Activated CD8-positive, alpha-beta memory T cell treated with anti-CD3 and anti-CD28 coated beads, Interleukin-2, amount 50 U/mL, for 48 hours (primary cell): Measurements from ENCODE around the gene CORO1A.
"Not testable (repeated sequence)": the region's sequence is repeated elsewhere in the genome, so short reads cannot be mapped to it uniquely, and the experiment has no call there.

ENCODE experiments used
- DNase-seq: peaks from one replicate; pipeline ENCODE4 v3.0.0-alpha.2; 2020

Gene CORO1A

DNA sequence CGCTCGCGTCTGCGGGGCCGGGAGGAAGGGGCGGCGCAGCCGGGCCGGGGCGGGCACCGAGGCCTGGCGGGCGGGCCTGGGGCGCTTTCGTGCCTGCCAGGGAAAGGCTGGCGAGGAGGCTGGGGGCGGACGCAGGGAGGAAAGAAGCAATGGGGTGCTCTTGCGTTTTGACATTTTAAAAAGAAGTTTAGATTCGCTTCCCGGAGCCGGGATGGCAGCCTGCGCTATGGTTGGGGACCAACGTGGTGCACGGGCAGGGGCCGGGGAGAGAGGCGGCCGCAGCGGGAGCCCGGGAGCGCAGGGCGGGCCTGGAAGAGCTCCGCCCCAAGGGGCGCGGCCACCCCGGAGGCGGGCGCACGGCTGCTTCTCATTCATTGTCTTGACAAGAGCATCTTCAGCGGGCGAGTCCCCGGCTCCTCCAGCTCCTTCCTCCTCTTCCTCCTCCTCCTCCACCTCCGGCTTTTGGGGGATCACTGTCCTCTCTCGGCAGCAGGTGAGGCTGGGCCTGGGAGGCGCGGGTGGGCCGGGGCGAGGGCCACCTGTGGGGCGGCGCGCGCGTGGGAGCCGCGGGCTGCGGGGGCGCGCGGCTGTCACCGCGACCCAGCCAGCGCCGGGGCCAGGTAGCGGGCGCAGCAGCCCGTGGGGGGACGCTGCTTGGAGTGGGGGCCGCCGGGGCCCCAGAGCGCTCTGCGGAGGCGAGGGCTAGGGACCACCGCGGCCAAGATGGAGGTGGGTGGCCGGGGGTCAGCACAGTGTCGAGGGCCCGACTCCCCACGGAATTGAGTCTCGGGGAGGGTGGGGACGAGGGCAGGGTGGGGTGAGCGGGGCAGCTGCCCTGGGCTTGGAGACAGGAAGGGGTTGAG lies at the start of gene CORO1A:
Gene CORO1A (plus strand): TSS at position 370 of the 863 bp plus-strand sequence. CDS start 1,608 bp downstream, outside the sequence.
- peak; percentile 94 for DNase-seq

DNA sequence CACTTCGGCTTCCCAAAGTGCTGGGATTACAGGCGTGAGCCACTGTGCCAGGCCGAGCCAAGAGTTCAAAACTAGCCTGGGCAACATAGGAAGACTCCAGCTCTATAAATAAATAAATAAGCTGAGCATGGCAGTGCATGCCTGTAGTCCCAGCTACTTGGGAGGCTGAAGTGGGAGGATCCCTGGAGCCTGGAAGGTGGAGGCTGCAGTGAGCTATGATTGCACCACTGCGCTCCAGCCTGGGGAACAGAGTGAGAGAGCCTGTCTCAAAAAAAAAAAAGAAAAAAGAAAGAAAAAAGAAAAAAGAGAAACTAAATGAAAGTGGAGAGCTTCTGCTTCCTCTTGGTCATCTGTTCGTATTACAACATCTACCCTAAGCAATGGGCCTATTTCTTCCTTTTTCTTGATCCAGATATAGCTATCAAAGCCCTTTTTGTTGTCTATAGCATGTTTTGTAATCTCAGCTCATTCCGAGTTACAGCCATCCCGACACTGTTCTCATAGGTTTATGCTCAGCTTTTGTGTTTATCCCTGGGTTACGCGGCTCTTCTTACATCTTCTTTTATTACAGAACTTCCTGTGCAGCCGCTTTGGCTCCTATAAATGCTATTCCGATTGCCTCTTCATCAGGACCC lies 46.3 kb upstream of the CORO1A start:
- DNase-seq = no peak

DNA sequence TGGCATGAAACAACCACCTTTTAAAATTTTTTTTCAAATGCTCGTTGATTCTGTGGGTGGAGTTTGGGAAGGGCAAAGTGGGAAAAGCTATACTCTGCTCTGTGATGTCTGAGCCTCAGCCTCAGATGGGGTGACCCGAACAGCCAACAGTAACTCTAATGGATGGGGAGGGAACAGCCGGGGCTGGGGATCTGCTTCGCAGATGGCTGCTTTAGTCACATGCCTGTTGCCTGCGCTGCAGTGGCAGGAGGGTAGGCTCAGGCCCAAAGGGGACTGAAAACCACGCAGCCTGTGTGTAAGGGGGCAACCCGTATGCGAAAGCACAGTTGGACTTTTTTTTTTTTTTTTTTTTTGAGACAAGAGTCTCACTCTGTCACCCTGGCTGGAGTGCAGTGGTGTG lies 45.5 kb upstream of the CORO1A start:
- DNase-seq = no peak

DNA sequence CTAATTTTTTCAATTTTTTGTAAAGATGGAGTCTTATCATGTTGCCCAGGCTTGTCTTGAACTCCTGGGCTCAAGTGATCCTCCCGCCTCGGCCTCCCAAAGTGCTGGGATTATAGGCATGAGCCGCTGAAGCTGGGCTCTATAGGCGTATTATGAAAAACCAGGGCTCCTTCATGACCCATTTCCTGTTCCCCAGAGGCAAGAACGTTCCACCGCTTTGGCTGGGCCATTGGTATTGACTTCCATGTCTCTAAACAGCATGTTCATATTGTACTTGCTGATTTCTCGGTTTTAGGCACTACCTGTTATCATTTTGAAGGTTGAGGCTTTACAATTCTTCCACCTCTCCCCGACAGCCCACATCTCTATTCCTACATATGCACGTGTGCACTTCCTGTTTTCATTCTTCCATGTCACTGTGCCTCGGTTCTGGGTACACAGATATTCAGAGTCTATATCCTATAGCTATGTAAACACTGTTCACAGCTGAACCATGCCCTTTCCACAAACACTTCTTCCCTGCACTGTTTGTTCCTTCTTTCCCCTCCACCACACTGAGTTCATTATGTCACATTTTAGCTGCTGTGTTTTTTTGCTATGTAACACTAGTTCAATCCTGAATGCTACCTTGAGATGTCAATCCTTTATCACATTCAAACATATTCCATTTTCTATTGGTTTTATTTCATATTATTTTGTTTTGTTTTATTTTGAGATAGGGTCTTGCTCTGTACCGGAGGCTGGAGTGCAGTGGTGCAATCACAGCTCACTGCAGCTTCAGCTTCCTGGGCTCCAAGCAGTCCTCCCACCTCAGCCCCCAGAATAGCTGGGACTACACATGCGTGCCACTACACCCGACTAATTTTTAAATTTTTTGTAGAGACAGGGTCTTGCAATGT lies 43.6 kb upstream of the CORO1A start:
- no peak for DNase-seq

DNA sequence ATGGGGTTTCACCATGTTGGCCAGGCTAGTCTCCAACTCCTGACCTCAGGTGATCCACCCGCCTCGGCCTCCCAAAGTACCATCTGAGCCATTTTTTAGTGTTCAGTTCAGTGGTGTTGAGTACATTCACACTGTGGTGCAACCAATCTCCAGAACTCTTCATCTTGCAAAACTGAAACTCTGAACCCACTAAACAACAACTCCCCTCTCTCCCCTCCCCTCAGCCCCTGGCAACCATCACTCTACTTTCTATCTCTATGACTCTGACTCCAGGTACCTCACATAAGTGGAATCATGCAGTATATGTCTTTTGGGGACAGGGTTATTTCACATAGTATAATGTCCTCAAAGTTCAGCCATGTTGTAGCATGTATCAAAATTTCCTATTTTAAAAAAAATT lies 41.7 kb upstream of the CORO1A start:
- no peak for DNase-seq

DNA sequence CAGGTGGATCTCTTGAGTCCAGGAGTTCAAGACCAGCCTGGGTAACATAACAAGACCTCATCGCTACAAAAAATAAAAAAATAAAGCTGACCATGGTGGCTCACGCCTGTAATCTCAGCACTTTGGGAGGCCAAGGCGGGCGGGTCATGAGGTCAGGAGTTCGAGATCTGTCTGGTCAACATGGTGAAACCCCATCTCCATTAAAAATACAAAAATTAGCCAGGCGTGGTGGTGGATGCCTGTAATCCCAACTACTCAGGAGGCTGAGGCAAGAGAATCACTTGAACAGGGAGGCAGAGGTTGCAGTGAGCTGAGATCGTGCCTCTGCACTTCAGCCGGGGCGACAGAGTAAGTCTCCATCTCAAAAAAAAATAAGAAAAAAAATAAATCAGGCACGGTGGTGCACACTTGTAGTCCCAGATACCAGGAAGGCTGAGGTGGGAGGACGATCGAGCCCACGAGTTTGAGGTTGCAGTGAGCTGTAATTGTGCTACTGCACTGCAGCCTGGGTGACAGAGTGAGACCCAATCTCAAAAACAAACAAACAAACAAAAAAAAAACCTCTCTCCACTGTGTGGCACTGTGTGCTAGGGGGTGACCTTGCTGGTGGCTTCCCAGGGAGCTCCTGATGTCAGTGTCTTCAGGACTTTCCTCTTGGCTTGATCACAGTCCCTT lies 40.6 kb upstream of the CORO1A start:
- no peak for DNase-seq

DNA sequence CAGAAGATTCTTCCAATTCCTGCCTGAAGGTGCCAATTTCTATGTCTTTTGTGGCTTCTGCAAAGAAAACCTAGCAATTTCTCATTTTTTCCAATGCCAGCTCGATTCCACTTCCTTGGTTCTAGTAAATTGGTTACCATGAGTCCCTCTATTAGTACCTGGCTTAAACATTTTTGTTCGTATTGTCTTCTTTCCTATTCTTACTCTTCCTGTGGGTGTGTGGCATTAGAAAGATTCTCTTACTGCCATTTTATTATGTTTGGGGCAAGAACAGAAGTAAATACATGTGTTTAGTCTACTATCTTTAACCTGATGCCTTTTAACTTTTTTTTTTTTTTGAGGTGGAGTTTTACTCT lies 40.1 kb upstream of the CORO1A start:
- DNase-seq = no peak

DNA sequence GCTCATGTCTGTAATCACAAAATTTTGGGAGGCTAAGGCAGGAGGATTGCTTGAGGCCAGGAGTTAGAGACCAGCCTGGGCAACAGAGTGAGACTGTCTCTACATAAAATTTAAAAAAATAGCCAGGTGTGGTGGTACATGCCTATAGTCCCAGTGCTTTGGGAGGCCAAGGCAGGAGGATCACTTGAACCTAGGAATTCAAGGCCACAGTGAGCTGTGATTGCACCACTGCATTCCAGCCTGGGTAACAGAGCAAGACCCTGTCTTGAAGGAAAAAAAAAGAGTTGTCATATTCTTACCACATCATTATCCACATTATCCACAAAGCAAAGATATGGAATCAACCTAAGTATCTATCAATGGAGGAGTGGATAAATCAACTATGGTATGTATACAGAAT lies 39.4 kb upstream of the CORO1A start:
- no peak for DNase-seq

DNA sequence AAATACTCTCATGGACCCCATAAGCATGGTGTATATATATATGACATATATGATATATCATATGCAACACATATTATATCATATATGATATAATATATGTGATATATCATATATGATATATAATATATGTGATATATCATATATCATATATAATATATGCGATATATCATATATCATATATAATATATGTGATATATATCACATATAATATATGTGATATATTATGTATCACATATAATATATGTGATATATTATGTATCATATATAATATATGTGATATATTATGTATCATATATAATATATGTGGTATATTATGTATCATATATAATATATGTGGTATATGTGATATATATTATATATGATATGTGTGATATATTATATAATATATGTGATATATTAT lies 38.5 kb upstream of the CORO1A start:
- no peak for DNase-seq

DNA sequence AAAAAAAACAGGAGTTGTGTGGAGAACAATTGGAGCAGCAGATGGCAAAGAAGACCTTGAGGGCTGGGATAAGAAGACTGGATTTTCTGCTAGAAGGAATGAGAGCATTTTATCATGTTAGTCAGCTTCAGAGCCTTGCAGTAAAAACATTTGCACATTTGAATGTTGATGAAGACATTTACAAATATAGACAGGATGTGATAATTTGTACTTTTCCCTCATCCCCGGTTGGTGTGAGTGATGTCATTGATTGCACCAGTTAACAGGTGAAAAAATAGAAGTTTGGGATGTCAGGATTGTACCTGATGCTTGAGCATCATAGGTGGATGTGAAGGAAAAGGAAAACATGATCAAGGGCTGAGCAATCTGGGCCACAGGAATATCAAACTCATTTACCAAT lies 37.7 kb upstream of the CORO1A start:
- DNase-seq = no peak

DNA sequence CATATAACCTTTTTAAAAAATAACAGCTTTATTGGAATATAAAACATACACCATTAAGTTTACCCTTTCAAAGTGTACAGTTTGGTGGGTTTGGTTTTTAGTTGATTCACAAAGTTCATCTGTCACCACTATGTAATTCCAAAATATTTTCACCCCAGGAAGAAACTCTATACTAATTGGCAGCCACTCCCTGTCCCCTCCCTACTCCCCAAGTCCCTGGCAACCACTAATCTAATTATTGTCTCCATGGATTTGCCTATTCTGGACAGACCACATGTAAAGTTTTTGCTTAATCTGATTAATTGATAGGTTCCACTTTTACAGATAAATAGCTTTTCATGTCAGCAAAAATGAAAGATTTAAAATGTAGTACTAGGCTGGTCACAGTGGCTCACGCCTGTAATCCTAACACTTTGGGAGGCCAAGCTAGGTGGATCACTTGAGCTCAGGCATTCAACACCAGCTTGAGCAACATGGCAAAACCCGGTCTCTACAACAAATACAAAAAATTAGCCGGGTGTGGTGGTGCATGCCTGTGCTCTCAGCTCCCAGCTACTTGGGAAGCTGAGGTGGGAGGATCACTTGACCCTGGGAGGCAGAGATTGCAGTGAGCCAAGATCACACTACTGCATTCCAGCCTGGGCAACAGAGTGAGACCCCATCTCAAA lies 35.4 kb upstream of the CORO1A start:
- DNase-seq = no peak

DNA sequence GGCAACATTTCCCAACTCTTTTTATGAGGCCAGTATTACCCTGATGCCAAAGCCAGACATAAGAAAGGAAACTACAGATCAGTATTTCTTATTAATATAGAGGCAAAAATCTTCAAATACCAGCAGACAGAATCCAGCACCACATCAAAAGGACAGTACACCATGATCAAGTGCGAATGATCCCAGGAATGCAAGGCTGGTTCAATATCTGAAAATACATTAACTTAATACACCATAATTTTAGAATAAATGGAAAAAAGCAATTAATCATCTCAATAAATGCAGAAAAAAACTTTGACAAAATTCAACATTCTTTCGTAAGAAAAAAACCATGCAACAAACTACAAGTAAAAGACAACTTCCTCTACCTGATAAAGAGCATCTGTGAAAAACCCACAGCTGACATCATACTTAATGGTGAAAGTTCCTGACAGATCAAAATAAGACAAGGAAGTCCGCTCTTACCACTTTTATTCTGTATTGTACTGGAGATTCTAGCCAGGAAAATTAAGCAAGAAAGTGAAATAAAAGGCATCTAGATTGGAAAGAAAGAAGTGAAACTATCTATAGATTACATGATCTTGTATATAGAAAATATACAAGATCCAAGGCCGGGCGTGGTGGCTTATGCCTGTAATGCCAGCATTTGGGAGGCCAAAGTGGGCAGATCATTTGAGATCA lies 34.0 kb upstream of the CORO1A start:
- DNase-seq = no peak

DNA sequence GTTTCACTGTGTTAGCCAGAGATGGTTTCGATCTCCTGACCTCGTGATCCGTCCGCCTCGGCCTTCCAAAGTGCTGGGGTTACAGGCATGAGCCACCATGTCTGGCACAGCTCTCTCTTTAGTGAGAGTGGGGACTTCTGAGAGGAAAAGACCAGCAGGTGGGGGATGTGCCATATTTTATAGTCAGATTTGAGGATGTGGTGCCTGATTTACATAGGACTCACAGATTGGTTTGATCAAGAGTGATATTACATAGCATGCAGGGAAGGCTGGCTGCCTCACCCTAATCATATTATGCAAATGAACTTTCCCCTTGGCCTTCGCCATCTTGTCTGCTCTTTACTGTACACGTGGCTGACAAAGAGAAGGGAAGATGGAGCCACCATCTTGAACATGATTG lies 32.3 kb upstream of the CORO1A start:
- DNase-seq = no peak

DNA sequence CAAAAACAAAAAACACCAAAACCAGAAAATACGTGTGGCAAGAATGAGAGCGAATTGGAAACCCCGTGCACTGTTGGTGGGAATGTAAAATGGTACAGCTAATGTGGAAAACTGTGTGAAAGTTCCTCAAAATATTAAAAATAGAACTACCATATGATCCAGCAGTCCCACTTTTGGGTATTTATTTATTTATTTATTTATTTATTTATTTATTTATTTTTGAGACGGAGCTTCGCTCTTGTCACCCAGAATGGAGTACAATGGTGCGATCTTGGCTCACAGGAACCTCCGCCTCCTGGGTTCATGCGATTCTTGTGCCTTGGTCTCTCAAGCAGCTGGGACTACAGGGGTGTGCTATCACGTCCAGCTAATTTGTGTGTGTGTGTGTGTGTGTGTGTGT lies 30.9 kb upstream of the CORO1A start:
- DNase-seq = no peak

DNA sequence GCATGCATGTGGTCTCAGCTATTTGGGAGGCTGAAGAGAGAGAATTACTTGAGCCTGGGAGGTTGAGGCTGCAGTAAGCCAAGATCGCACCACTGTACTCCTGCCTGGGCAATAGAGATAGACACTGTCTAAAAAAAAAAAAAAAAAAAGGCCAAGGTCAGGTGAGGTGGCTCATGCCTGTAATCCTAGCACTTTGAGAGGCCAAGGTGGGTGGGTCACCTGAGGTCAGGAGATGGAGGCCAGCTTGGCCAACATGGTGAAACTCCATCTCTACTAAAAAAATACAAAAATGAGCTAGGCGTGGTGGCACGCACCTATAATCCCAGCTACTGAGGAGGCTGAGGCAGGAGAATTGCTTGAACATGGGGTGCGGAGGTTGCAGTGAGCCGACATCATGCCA lies 28.2 kb upstream of the CORO1A start:
- no peak for DNase-seq

DNA sequence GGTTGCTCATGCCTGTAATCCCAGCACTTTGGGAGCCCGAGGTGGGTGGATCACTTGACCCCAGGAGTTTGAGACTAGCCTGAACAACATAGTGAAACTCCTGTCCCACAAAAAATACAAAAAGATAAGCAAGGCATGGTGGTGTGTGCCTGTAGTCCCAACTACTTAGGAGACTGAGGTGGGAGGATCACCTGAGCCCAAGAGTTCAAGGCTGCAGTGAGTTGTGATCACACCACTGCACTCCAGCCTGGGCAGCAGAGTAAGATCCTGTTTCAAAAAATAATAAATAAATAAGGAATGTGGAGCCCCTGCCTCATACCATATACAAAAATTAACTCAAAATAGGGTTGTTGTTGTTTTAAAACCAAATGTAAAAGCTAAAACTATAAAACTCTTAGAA lies 26.2 kb upstream of the CORO1A start:
- DNase-seq = no peak

DNA sequence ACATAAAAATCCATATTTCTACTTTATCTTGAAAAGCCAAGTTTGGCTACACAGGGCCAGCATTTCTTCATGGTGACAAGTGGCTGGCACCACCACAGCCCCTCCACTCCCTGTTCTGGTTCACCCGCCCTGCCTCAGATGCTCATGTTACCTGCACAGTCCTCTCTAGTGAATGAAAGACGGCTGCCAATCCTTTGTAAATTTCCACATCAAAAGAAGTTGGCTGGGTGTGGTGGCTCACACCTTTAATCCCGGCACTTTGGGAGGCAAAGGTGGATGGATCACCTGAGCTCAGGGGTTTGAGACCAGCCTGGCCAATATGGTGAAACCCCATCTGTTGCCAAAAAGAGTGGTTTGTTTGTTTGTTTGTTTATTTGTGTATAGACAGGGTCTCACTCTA lies 19.9 kb upstream of the CORO1A start:
- DNase-seq = no peak

DNA sequence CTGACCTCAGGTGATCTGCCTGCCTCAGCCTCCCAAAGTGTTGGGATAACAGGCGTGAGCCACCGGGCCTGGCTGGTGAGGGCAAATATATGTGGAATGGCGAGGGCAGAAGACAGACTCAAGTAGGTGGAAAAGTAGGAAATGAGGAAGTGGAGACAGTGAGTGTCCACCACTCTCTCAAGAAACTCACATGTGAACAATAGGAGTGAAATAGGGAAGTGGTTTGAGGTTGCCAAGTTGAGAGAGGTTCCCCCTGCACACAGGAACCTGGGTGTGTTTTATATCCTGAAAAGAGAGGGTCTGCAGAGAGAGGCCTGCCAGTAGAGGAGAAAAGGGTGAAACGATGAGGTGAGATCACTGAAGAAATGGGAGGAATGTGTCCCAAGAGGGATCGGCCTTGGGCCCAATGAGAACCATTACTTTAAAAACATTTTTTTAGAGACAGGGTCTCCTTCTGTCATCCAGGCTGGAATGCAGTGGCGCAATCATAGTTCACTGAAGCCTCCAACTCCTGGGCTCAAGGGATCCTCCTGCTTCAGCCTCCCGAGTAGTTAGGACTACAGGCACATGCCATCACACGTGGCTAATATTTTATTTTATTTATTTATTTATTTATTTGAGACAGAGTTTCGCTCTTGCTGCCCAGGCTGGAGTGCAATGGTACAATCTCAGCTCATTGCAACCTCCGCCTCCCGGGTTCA lies 17.1 kb upstream of the CORO1A start:
- no peak for DNase-seq

DNA sequence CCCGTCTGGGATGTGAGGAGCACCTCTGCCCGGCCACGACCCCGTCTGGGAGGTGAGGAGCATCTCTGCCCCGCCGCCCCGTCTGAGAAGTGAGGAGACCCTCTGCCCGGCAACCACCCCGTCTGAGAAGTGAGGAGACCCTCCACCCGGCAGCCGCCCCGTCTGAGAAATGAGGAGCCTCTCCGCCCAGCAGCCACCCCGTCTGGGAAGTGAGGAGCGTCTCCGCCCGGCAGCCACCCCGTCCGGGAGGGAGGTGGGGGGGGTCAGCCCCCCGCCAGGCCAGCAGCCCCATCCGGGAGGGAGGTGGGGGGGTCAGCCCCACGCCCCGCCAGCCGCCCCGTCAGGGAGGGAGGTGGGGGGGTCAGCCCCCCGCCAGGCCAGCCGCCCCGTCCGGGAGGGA lies 14.7 kb upstream of the CORO1A start:
- DNase-seq = not testable (repeated sequence)

DNA sequence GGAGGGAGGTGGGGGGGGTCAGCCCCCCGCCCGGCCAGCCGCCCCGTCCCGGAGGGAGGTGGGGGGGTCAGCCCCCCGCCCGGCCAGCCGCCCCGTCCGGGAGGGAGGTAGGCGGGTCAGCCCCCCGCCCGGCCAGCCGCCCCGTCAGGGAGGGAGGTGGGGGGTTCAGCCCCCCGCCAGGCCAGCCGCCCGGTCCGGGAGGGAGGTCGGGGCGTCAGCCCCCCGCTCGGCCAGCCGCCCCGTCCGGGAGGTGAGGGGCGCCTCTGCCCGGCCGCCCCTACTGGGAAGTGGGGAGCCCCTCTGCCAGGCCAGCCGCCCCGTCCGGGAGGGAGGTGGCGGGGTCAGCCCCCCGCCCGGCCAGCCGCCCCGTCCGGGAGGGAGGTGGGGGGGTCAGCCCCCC lies 14.0 kb upstream of the CORO1A start:
- not testable (repeated sequence) for DNase-seq

DNA sequence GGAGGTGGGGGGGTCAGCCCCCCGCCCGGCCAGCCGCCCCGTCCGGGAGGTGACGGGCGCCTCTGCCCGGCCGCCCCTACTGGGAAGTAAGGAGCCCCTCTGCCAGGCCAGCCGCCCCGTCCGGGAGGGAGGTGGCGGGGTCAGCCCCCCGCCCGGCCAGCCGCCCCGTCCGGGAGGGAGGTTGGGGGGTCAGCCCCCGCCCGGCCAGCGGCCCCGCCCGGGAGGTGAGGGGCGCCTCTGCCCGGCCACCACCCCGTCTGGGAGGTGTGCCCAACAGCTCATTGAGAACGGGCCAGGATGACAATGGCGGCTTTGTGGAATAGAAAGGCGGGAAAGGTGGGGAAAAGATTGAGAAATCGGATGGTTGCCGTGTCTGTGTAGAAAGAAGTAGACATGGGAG lies 13.3 kb upstream of the CORO1A start:
- not testable (repeated sequence) for DNase-seq
